DOHH2 (cell line): Measurements from ENCODE around the gene POLR3GL.

Experiments used
- H3F3A ChIP-seq: fragments of 200-600 bp; sonication (generic), shearing (Covaris generic); 2 replicates; pipeline ENCODE4 v1.6.0; 2016; ENCODE audit warnings: antibody characterized with exemption, mild to moderate bottlenecking; ENCODE audit not compliant: control insufficient read depth, insufficient read depth
- H3K27ac ChIP-seq: fragments of 200-600 bp; sonication (generic); 2 replicates; pipeline ENCODE4 v1.5.1; 2014; ENCODE audit warnings: low read depth, mild to moderate bottlenecking, low read length, moderate library complexity
- H3K27me3 ChIP-seq: fragments of 200-600 bp; sonication (generic); 2 replicates; pipeline ENCODE4 v1.6.1; 2014; ENCODE audit warnings: mild to moderate bottlenecking, low read length, mixed read lengths; ENCODE audit not compliant: control insufficient read depth
- H3K36me3 ChIP-seq: fragments of 200-600 bp; sonication (generic); 2 replicates; pipeline ENCODE4 v1.6.1; 2014; ENCODE audit warnings: mild to moderate bottlenecking, low read length, moderate library complexity, mixed read lengths; ENCODE audit not compliant: control insufficient read depth
- H3K4me1 ChIP-seq: fragments of 200-600 bp; sonication (generic); 2 replicates; pipeline ENCODE4 v1.6.1; 2014; ENCODE audit warnings: mild to moderate bottlenecking, low read length, mixed read lengths; ENCODE audit not compliant: control insufficient read depth
- H3K4me2 ChIP-seq: fragments of 200-600 bp; sonication (generic); 2 replicates; pipeline ENCODE4 v1.6.0; 2014; ENCODE audit warnings: mild to moderate bottlenecking, low read length, moderate library complexity
- H3K4me3 ChIP-seq: fragments of 200-600 bp; sonication (generic); 2 replicates; pipeline ENCODE4 v1.5.1; 2014; ENCODE audit warnings: mild to moderate bottlenecking, low read length, mixed read lengths
- H3K79me2 ChIP-seq: fragments of 200-600 bp; sonication (generic); 2 replicates; pipeline ENCODE4 v1.6.1; 2014; ENCODE audit warnings: mild to moderate bottlenecking, low read length, mixed read lengths; ENCODE audit not compliant: control insufficient read depth
- H3K9me2 ChIP-seq: fragments of 200-600 bp; sonication (generic); replicated peaks from 2 replicates; pipeline ENCODE4 v1.6.1; 2014; ENCODE audit warnings: mild to moderate bottlenecking, low read length, mixed read lengths; ENCODE audit not compliant: control insufficient read depth
- H3K9me3 ChIP-seq: fragments of 200-600 bp; sonication (generic); 2 replicates; pipeline ENCODE4 v1.6.1; 2014; ENCODE audit warnings: antibody characterized with exemption, low read length, mixed read lengths; ENCODE audit not compliant: control insufficient read depth, insufficient read depth
- H4K20me1 ChIP-seq: fragments of 200-600 bp; sonication (generic); 2 replicates; pipeline ENCODE4 v1.6.0; 2014; ENCODE audit warnings: low read depth, mild to moderate bottlenecking, antibody characterized with exemption, low read length, moderate library complexity; ENCODE audit not compliant: control insufficient read depth, insufficient read depth
- EZH2phosphoT487 ChIP-seq: fragments of 200-600 bp; sonication (generic); IDR thresholded peaks from 2 replicates; pipeline ENCODE4 v1.6.1; 2017; ENCODE audit warnings: borderline replicate concordance, mild to moderate bottlenecking, antibody characterized with exemption, low read length, moderate library complexity, mixed read lengths
- TF ChIP-seq, protein P1 (sequence below): fragments of 200-600 bp; sonication (generic); IDR thresholded peaks from one replicate; pipeline ENCODE4 v1.5.1; 2014; ENCODE audit warnings: antibody characterized with exemption, mild to moderate bottlenecking, low read depth, low read length; ENCODE audit not compliant: poor library complexity, severe bottlenecking

Gene POLR3GL

DNA sequence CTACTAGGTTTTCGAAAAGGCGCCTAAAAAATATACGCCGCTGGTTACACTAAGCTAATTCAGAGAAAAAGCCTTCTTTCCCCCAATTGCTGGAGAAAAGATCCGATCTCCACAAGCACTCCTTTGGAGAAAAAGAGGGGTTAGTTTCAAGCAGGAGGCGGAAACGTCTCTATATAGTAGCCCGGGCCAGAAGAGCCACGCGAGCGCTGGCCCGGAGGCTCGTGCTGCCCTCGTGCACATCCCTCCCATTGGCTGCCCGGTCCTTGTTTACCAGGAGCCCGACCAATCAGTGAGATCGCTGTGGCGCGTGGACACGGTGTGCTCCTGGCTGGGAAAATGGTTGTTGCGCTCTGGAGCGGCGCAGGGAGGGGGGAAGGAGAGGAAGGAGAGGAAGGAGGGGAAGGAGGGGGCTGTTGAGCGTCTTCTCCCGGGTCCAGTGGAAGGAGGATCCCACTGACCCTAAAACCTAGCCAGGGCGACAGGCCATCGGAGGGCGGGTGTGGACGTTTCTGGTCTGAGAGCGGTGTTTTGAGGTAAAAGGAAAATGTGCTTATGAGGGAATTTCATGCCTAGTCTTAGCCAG lies 32.0 kb downstream of the POLR3GL start, which contains the start of gene TXNIP:
TSS of gene TXNIP (minus strand) at position 147 of the 583 bp plus-strand sequence. CDS start 313 bp downstream, outside the sequence.
- Histone ChIP-seq H3K36me3 (peaks cover 43% of the 10 kb centered on the region), H3K4me2 (peak within 1 kb of the TSS; percentile 98), H3K4me1 (peaks cover 63% of the 10 kb centered on the region), H3K27ac (peak within 1 kb of the TSS; percentile 95), H3K9me2 (no peaks in the 10 kb centered on the region), H3F3A (peaks cover 54% of the 10 kb centered on the region), H3K4me3 (peak within 1 kb of the TSS; percentile 91), H3K79me2 (peaks cover 32% of the 10 kb centered on the region), H3K27me3 (no peaks in the 10 kb centered on the region), H3K9me3 (no peaks in the 10 kb centered on the region), H4K20me1 (peaks cover 22% of the 10 kb centered on the region)
- TF ChIP-seq, protein P1, sequence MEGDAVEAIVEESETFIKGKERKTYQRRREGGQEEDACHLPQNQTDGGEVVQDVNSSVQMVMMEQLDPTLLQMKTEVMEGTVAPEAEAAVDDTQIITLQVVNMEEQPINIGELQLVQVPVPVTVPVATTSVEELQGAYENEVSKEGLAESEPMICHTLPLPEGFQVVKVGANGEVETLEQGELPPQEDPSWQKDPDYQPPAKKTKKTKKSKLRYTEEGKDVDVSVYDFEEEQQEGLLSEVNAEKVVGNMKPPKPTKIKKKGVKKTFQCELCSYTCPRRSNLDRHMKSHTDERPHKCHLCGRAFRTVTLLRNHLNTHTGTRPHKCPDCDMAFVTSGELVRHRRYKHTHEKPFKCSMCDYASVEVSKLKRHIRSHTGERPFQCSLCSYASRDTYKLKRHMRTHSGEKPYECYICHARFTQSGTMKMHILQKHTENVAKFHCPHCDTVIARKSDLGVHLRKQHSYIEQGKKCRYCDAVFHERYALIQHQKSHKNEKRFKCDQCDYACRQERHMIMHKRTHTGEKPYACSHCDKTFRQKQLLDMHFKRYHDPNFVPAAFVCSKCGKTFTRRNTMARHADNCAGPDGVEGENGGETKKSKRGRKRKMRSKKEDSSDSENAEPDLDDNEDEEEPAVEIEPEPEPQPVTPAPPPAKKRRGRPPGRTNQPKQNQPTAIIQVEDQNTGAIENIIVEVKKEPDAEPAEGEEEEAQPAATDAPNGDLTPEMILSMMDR, result no peak
- TF ChIP-seq EZH2phosphoT487, result no peak

DNA sequence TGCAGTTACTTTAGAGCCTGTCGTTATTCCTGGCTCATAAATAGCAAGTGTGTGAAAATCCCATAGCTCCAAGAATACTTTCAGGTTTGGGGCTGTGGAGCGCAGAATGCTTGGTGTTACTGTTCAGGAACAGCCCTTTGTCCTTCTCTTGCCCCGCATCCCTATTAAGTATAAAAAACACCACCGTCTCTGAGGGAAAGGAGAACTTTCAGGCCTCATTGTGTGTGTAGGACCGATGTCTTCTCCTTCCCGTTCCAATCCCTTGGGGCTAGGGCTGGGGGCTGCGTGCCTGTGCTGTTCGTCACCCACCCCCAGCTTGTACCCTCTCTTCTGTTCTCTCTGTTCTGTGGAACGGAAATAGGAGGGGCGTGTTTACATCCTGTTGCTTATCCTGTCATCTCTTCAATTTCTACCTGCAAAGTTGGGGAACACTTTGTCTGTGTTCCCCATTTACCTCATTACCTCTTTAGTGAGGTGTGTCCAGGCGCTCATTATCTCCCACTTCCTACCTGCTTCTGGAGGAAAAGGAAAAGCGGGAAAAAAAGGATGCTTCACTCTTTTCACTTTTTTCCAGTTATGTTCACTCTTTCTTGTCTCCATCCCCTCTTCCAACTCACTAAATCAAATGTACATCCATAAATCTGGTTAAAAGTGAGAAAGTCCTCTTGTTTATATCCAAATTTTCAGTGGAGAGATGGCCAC lies 32.7 kb downstream of the POLR3GL start:
- H3K27ac ChIP-seq, result peak overlapping the region; percentile 95
- TF ChIP-seq, protein P1, result no peak
- TF ChIP-seq EZH2phosphoT487, result no peak
- H4K20me1 ChIP-seq, result peaks cover 22% of the 10 kb centered on the region
- peaks cover 41% of the 10 kb centered on the region for H3K36me3 ChIP-seq
- peak overlapping the region; percentile 91 for H3K4me3 ChIP-seq
- H3K9me3 ChIP-seq, result no peaks in the 10 kb centered on the region
- H3K27me3 ChIP-seq, result no peaks in the 10 kb centered on the region
- peaks cover 47% of the 10 kb centered on the region for H3F3A ChIP-seq
- H3K9me2 ChIP-seq, result no peaks in the 10 kb centered on the region
- peaks cover 32% of the 10 kb centered on the region for H3K79me2 ChIP-seq
- H3K4me2 ChIP-seq, result peak overlapping the region; percentile 98
- peaks cover 63% of the 10 kb centered on the region for H3K4me1 ChIP-seq

DNA sequence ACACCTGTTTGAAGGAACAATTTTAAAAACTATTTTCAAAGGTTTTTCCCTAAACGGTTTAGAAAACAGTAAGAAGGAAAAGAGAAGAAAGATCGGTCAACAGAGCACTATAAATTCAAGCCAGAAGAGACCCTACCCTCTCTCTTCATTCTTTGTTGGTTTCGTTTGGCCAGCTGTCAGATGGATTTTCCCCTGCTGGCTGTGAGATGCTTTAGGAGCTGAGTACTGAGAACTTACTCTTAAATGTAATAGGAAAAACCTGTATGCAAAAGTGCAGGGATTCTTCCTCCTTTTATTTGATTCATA lies 33.2 kb downstream of the POLR3GL start:
- Histone ChIP-seq H4K20me1 (peaks cover 22% of the 10 kb centered on the region), H3K79me2 (peaks cover 32% of the 10 kb centered on the region), H3F3A (peaks cover 42% of the 10 kb centered on the region), H3K9me2 (no peaks in the 10 kb centered on the region), H3K4me1 (peaks cover 60% of the 10 kb centered on the region), H3K4me2 (peak overlapping the region; percentile 98), H3K9me3 (no peaks in the 10 kb centered on the region), H3K4me3 (peak overlapping the region; percentile 91), H3K27me3 (no peaks in the 10 kb centered on the region), H3K27ac (peak overlapping the region; percentile 95), H3K36me3 (peaks cover 36% of the 10 kb centered on the region)
- TF ChIP-seq, protein P1, result no peak
- no peak for TF ChIP-seq EZH2phosphoT487
